MM.1S (cell line): ENCODE results near the gene HLA-DMB.

ENCODE experiments used
- DNase-seq: peaks from one replicate; pipeline ENCODE4 v3.0.0-alpha.2; 2015
- H2AFZ ChIP-seq: fragments of 300-600 bp; sonication (generic); 2 replicates; pipeline ENCODE4 v1.6.0; 2016; ENCODE audit warnings: antibody characterized with exemption, low read length
- H3F3A ChIP-seq: fragments of 300-600 bp; sonication (generic); 2 replicates; pipeline ENCODE4 v1.6.1; 2016; ENCODE audit warnings: mild to moderate bottlenecking, antibody characterized with exemption, low read length, moderate library complexity, mixed read lengths; ENCODE audit not compliant: insufficient read depth
- H3K27ac ChIP-seq: fragments of 300-600 bp; sonication (generic); 2 replicates; pipeline ENCODE4 v1.5.1; 2016; ENCODE audit warnings: mild to moderate bottlenecking, low read length
- H3K27me3 ChIP-seq: fragments of 300-600 bp; sonication (generic); replicated peaks from 2 replicates; pipeline ENCODE4 v1.6.0; 2016; ENCODE audit warnings: low read length; ENCODE audit not compliant: insufficient read depth
- H3K36me3 ChIP-seq: fragments of 300-600 bp; sonication (generic); replicated peaks from 2 replicates; pipeline ENCODE4 v1.6.1; 2016; ENCODE audit warnings: mild to moderate bottlenecking, low read length, mixed read lengths; ENCODE audit not compliant: insufficient read depth
- H3K4me1 ChIP-seq: fragments of 300-600 bp; sonication (generic); 2 replicates; pipeline ENCODE4 v1.6.1; 2016; ENCODE audit warnings: low read length, mixed read lengths
- H3K4me2 ChIP-seq: fragments of 300-600 bp; sonication (generic); 2 replicates; pipeline ENCODE4 v1.6.0; 2016; ENCODE audit warnings: low read depth, low read length
- H3K4me3 ChIP-seq: fragments of 300-600 bp; sonication (generic); 2 replicates; pipeline ENCODE4 v1.5.1; 2016; ENCODE audit warnings: low read length, mixed read lengths
- H3K79me2 ChIP-seq: fragments of 300-600 bp; sonication (generic); 2 replicates; pipeline ENCODE4 v1.6.1; 2016; ENCODE audit warnings: mixed run types, low read length, mixed read lengths
- H3K9ac ChIP-seq: fragments of 300-600 bp; sonication (generic); 2 replicates; pipeline ENCODE4 v1.6.1; 2016; ENCODE audit warnings: low read length, mixed read lengths
- H3K9me2 ChIP-seq: fragments of 300-600 bp; sonication (generic); replicated peaks from 2 replicates; pipeline ENCODE4 v1.6.1; 2016; ENCODE audit warnings: mild to moderate bottlenecking, low read length, mixed read lengths; ENCODE audit not compliant: insufficient read depth
- H3K9me3 ChIP-seq: fragments of 300-600 bp; sonication (generic); replicated peaks from 2 replicates; pipeline ENCODE4 v1.6.1; 2016; ENCODE audit warnings: mild to moderate bottlenecking, low read length, mixed read lengths; ENCODE audit not compliant: insufficient read depth
- H4K20me1 ChIP-seq: fragments of 300-600 bp; sonication (generic); 2 replicates; pipeline ENCODE4 v1.6.1; 2016; ENCODE audit warnings: mild to moderate bottlenecking, low read length, moderate library complexity, mixed read lengths; ENCODE audit not compliant: insufficient read depth
- CTCF ChIP-seq: fragments of 300-600 bp; sonication (generic); IDR thresholded peaks from 2 replicates; pipeline ENCODE4 v1.5.1; 2016; ENCODE audit warnings: antibody characterized with exemption, low read length, mixed read lengths
- EZH2 ChIP-seq: fragments of 300-600 bp; sonication (generic); optimal IDR thresholded peaks from 2 replicates; pipeline ENCODE3; 2017; ENCODE audit warnings: low read depth, mild to moderate bottlenecking, antibody characterized with exemption, low read length, mixed read lengths
- EZH2phosphoT487 ChIP-seq: fragments of 300-600 bp; sonication (generic); IDR thresholded peaks from 2 replicates; pipeline ENCODE4 v1.6.1; 2018; ENCODE audit warnings: antibody characterized with exemption, low read length

The HLA-DMB gene

GRCh38 chr6:32975886-32976285 is 35.1 kb upstream of the HLA-DMB start:
- no peak overlapping the region for H3K9ac ChIP-seq

GRCh38 chr6:32974541-32975308 is 33.9 kb upstream of the HLA-DMB start:
- Histone ChIP-seq H3K79me2 (peaks cover 88% of the 10 kb centered on the region), H3K27ac (no peak overlapping the region), H3K9me2 (no peaks in the 10 kb centered on the region), H3K4me1 (peaks cover 18% of the 10 kb centered on the region), H3K4me3 (peak overlapping the region; percentile 91), H2AFZ (no peak overlapping the region), H3K4me2 (peak overlapping the region; percentile 87), H3F3A (peaks cover 93% of the 10 kb centered on the region), H3K36me3 (peaks cover 62% of the 10 kb centered on the region), H4K20me1 (peaks cover 72% of the 10 kb centered on the region), H3K27me3 (no peaks in the 10 kb centered on the region), H3K9me3 (no peaks in the 10 kb centered on the region), H3K9ac (peak overlapping the region; percentile 92; the same call in 1 of the 2 replicates)
- no peak for DNase-seq
- TF ChIP-seq EZH2 (no peak), CTCF (no peak), EZH2phosphoT487 (no peak)

More at GRCh38 chr6:32975886-32976285, 35.1 kb upstream of the HLA-DMB start:
- no peak overlapping the region for H3K4me3 ChIP-seq
- peaks cover 95% of the 10 kb centered on the region for H3F3A ChIP-seq
- DNase-seq: no peak
- peaks cover 18% of the 10 kb centered on the region for H3K4me1 ChIP-seq
- peaks cover 84% of the 10 kb centered on the region for H4K20me1 ChIP-seq
- no peaks in the 10 kb centered on the region for H3K27me3 ChIP-seq
- H3K27ac ChIP-seq: no peak overlapping the region
- H2AFZ ChIP-seq: no peak overlapping the region
- H3K4me2 ChIP-seq: peak overlapping the region; percentile 87; the same call in 1 of the 2 replicates
- no peaks in the 10 kb centered on the region for H3K9me2 ChIP-seq
- no peaks in the 10 kb centered on the region for H3K9me3 ChIP-seq
- TF ChIP-seq EZH2: no peak
- no peak for TF ChIP-seq CTCF
- no peak for TF ChIP-seq EZH2phosphoT487
- H3K79me2 ChIP-seq: peaks cover 83% of the 10 kb centered on the region
- H3K36me3 ChIP-seq: peaks cover 72% of the 10 kb centered on the region

- Histone ChIP-seq H3K9ac (peak overlapping the region; percentile 92), H3K27me3 (no peaks in the 10 kb centered on the region), H4K20me1 (peaks cover 66% of the 10 kb centered on the region), H3K79me2 (peaks cover 90% of the 10 kb centered on the region), H3K36me3 (peaks cover 55% of the 10 kb centered on the region), H2AFZ (no peak overlapping the region), H3K9me3 (no peaks in the 10 kb centered on the region), H3K9me2 (no peaks in the 10 kb centered on the region), H3K4me2 (peak overlapping the region; percentile 87), H3K27ac (peak overlapping the region; percentile 100; the same call in 1 of the 2 replicates), H3K4me1 (peaks cover 18% of the 10 kb centered on the region), H3F3A (peaks cover 93% of the 10 kb centered on the region), H3K4me3 (peak overlapping the region; percentile 91)
- TF ChIP-seq EZH2 (no peak), CTCF (no peak), EZH2phosphoT487 (no peak)
- peak; percentile 55 for DNase-seq
Observed at GRCh38 chr6:32974016-32974333, 33.1 kb upstream of the HLA-DMB start.
